Smooth muscle cell of the coronary artery (primary cell): ENCODE data around the gene C1R. TPM values are rescaled to one million over a fixed set of nuclear protein-coding genes. Genes with fewer than 3 reads are reported as not detected.

Source experiments
- total RNA-seq: library from RNA; depleted of rRNA; stranded (reverse); fragments of >200 nt; gene quantifications from 2 replicates; pipeline ENCODE4 v1.2.3, GENCODE V29; 2014; ENCODE audit warnings: low replicate concordance

Gene C1R
- 82.7 and 516 TPM in 2 replicates for total RNA-seq

DNA sequence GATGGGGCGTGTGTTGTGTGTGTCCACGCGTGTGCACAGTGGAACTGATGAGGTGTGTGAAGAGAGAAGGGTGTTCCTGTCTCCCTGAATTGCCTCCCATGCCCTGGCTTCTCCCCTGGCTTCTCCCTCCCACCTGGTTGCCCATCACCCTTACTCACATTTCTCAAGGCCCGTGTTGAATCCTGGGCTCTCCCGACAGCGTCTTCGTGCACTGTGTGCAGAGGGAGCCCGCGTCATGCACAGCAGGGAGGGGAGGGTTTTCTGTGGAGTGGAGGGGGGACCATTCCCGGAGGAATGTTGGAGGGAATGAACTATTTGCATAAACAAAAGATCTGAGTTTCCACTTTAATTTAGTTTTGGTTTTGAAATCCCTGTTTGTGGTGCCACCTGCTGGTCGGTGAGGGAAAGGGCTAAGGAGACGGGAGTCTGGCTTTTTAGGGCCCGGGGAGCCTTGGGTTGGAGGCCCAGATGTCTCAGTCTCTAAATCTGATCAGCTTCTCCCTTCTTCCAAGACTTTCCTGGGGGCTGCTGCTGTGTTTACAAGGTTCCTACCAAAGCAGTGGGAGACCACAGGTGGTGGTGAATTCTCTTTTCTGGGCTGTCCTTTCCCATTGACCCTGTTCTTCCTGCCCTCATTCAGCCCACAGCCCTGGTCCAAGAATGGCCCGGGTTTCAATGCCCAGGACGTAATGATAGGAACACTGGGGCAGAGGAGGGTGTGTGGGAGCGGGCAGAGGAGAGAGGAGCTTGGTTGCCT is at the start of gene C1R:
Gene C1R, minus strand, starts transcription at position 217 of the 757 bp plus-strand sequence. Its CDS starts 57 bp downstream, at position 160.

DNA sequence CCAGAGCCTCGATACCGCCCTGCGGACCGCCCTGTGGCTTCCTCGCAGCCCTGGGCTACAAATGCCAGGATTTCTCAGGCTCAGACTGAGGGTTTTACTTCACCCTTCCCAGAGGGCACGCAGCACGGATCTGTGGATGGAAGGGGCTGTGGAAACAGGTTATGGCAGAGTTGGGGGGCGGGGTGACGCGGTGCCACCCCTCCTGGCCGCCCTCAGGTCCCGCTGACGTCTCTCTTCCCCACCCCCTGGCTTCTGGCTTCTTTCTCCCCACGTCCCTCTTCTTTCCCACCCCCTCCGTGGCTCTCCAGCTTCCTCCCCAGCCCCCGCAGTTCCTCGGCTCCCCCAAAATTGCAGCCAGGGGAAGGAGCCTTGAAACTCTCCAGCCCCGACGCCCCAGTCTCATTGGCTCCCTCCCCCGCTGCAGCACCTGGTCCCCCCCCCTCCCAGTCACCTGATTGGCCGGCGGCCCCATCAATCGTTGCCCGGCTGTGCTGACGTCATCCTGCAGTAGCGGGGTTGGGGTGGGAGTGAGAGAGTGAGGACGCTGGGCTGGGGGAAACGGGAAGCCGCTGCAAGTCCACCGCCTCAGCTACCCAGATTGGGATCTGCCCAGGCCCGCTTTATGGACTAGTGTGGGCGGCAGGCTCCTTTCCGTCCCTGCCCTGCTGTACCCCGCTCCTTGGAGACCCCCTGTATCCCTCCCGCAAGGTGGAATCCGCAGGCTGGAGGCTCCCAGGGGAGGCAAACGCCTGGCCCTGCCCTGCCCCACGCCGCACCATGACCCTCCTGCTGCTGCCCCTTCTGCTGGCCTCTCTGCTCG is 37.8 kb upstream of the C1R start, which contains the start of gene CLSTN3:
Gene CLSTN3, plus strand, starts transcription at position 500 of the 820 bp plus-strand sequence. Its CDS starts 278 bp downstream, at position 778.

DNA sequence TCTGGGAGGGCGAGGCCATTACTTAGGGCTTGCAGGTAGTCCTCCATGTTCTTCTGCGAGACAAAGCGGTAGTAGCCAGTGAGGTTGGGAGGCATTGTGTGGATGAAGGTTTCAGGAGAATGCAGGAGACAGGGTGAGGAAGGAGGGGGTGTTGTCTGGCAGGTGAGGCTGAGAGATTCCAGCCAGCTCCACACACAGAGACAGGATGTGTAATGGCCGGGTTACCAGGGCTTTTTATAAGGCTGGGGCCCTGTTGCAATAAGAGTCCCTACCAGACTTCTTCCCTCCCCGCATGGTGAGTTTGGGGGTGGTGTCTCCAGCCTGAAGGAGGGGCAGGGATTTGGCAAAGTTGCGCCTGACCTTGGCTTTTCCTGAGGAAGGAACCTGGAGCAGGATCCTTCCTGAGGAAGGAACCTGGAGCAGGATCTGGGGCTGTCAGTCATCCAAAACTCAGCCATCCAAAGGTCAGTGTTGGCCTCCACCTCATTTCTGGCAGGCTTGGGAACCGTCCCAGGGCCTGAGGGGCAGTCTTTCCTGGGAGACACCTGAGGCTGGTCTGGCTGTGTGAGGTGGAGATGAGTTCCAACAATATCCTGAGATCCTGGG is 36.5 kb upstream of the C1R start, which contains the start of gene RBP5:
Gene RBP5, minus strand, starts transcription at position 209 of the 606 bp plus-strand sequence. Its CDS starts 114 bp downstream, at position 95.

DNA sequence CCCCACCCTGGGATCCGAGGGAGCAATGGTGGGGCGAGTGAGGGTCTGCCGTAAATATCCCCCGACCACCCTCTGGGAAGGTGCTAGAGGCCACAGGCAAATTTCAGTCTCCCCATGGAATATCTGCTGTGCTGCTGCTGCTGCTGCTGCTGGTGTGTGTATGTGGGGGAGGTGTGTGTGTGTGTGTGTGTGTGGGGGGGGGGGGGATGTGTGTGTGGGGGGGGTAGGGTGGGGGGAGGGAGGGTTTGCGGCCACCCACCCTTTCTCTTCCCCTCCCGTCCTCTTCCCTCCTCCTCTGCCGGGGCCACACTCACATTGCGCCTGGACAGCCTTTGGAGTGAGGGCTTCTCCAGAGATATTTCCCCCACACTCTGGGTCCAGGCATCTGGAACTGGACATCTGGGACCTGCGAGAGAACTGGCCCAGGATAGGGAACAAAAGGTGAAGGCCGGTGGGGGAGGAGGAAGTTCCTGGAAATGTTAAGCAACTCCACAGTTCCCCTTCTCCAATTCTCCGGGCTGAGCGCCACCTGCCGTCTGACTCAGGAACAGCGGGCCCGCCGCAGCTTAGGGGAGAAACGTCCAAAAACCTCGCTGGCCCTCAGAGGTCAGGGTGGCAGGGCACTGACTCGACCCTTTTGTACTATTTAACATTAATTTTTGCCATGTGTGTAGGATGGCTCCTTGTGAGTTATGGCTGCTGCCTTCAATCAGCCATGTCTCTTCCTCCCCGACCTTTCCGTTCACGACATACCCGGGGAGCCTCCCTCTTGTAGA is 16.7 kb upstream of the C1R start, which contains the start of gene C1RL:
Gene C1RL, minus strand, starts transcription at position 419 of the 776 bp plus-strand sequence. Its CDS starts 34 bp downstream, at position 385.

DNA sequence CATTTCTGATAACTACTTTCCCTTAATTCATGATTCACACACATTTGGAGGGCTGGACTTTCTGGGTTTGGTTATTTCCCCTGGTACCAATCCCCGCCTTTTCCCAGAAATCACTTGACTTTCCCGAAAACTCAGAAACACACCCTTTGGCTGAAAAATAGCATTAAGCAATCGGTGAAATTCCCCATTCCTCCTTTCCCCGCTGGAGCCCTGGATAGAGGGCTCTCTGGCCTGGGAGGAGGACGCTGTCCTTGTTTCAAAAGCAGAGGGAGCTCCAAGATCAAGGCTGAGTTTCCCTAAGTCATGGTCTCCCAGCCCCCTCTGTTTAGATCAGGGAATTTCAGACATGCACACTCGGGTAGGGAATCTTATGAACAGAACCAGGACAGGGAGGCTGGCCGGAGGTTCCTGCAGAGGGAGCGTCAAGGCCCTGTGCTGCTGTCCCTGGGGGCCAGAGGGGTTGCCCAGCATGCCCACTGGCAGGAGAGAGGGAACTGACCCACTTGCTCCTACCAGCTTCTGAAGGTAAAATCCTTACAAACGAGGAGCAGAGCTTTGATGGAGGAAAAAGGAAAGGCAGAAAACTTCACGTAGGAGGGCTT is 31.8 kb downstream of the C1R start, which contains the start of gene C1S:
Gene C1S, plus strand, starts transcription at position 366 of the 602 bp plus-strand sequence. CDS start 1,195 bp downstream, outside the sequence.

Other genes starting within 250 kb of the C1R start
- gene CDCA3, start 241.2 kb downstream of the C1R start, total RNA-seq: 0.59 and 4.4 TPM in 2 replicates
- gene USP5, start 240.3 kb downstream of the C1R start, total RNA-seq: 82.5 and 88.9 TPM in 2 replicates
- 1,121 and 1,519 TPM in 2 replicates for gene TPI1, start 224.9 kb downstream of the C1R start, total RNA-seq
- 5.6 and 7.4 TPM in 2 replicates for gene SPSB2, start 219.1 kb downstream of the C1R start, total RNA-seq
- 10.6 and 15.7 TPM in 2 replicates for gene LRRC23, start 187.6 kb downstream of the C1R start, total RNA-seq
- 20.3 and 32.5 TPM in 2 replicates for gene ENO2, start 177.9 kb downstream of the C1R start, total RNA-seq
- gene ATN1, start 164.5 kb downstream of the C1R start, total RNA-seq: 4.0 and 6.4 TPM in 2 replicates
- gene RNU7-1, start 148.6 kb downstream of the C1R start, total RNA-seq: not detected in 2 replicates
- 173 and 204 TPM in 2 replicates for gene C12orf57, start 148.4 kb downstream of the C1R start, total RNA-seq
- 0.08 TPM in 1 of 2 replicates, not detected in the other for gene PTPN6, start 141.1 kb downstream of the C1R start, total RNA-seq
- 101 and 164 TPM in 2 replicates for gene PHB2, start 121.8 kb downstream of the C1R start, total RNA-seq
- gene EMG1, start 121.5 kb downstream of the C1R start, total RNA-seq: 28.3 and 31.1 TPM in 2 replicates
- gene LPCAT3, start 74.0 kb downstream of the C1R start, total RNA-seq: 9.6 and 12.8 TPM in 2 replicates
- 107 and 737 TPM in 2 replicates for gene C1S, start 31.7 kb downstream of the C1R start, total RNA-seq
- gene C1RL, start 16.8 kb upstream of the C1R start, total RNA-seq: 26.6 and 35.3 TPM in 2 replicates
- 0.08 TPM in 1 of 2 replicates, not detected in the other for gene RBP5, start 36.4 kb upstream of the C1R start, total RNA-seq
- 6.1 and 10.6 TPM in 2 replicates for gene CLSTN3, start 37.9 kb upstream of the C1R start, total RNA-seq
- 22.3 and 26.2 TPM in 2 replicates for gene PEX5, start 97.2 kb upstream of the C1R start, total RNA-seq
- not detected in 2 replicates for gene ACSM4, start 211.6 kb upstream of the C1R start, total RNA-seq